Liver (tissue), 9 donors: ENCODE results near the gene TNIP1. TPM values are rescaled to one million over a fixed set of nuclear protein-coding genes. Genes with fewer than 3 reads are reported as not detected.

ENCODE experiments used
- DNase-seq: peaks from one replicate; pipeline ENCODE4 v3.0.0-alpha.2; 2017; ENCODE audit warnings: low spot score
- H3K27ac ChIP-seq, 2 donors: one replicate each; pipeline ENCODE4 v1.7.0; 2013; ENCODE audit warnings: inconsistent platforms in 2 of 2, low read length in 2 of 2, control low read depth in 1 of 2, low read depth in 1 of 2, mild to moderate bottlenecking in 1 of 2
- H3K27me3 ChIP-seq, 4 donors: one replicate each; pipeline versions ENCODE4 v1.6.1 to v1.7.0; 2013; ENCODE audit warnings: low read length in 3 of 4, inconsistent platforms in 1 of 4, mild to moderate bottlenecking in 1 of 4, moderate library complexity in 1 of 4; ENCODE audit not compliant: control insufficient read depth in 4 of 4, insufficient read depth in 4 of 4
- H3K36me3 ChIP-seq, 4 donors: one replicate each; pipeline versions ENCODE4 v1.6.1 to v1.7.0; 2013; ENCODE audit warnings: low read length in 3 of 4, mild to moderate bottlenecking in 3 of 4, low read depth in 1 of 4, moderate library complexity in 1 of 4; ENCODE audit not compliant: control insufficient read depth in 4 of 4, insufficient read depth in 3 of 4
- H3K4me1 ChIP-seq, 4 donors: one replicate each; pipeline versions ENCODE4 v1.6.1 to v1.7.0; 2013; ENCODE audit warnings: low read length in 3 of 4, mild to moderate bottlenecking in 3 of 4, moderate library complexity in 1 of 4; ENCODE audit not compliant: control insufficient read depth in 4 of 4, insufficient read depth in 4 of 4
- H3K4me3 ChIP-seq, 3 donors: one replicate each; pipeline versions ENCODE4 v1.6.1 to v1.7.0; 2013; ENCODE audit warnings: low read length in 3 of 3, control low read depth in 1 of 3, low read depth in 1 of 3, mild to moderate bottlenecking in 1 of 3
- H3K9ac ChIP-seq, 2 donors: one replicate each; pipeline ENCODE4 v1.7.0; 2013; ENCODE audit warnings: low read length in 2 of 2, mild to moderate bottlenecking in 2 of 2, moderate library complexity in 2 of 2, control low read depth in 1 of 2, low read depth in 1 of 2
- H3K9me3 ChIP-seq, 4 donors: one replicate each; pipeline versions ENCODE4 v1.6.1 to v1.7.0; 2013; ENCODE audit warnings: low read length in 3 of 4; ENCODE audit not compliant: control insufficient read depth in 4 of 4
- EGR1 ChIP-seq, 2 donors: IDR thresholded peaks; 2 replicates each; pipeline ENCODE4 v1.6.1; 2016 to 2018; ENCODE audit warnings: antibody characterized with exemption in 2 of 2, low read depth in 2 of 2
- FOXA1 ChIP-seq: IDR thresholded peaks from 2 replicates; pipeline ENCODE4 v1.6.1; 2016; ENCODE audit warnings: antibody characterized with exemption
- FOXA2 ChIP-seq: IDR thresholded peaks from 2 replicates; pipeline ENCODE4 v1.6.1; 2016; ENCODE audit warnings: antibody characterized with exemption
- GABPA ChIP-seq, 2 donors: IDR thresholded peaks in 1 of 2; conservative IDR thresholded peaks in 1 of 2; 2 replicates each; pipeline ENCODE4 v1.6.1; 2016; ENCODE audit warnings: antibody characterized with exemption in 2 of 2, mild to moderate bottlenecking in 1 of 2, moderate library complexity in 1 of 2
- HNF4A ChIP-seq, 2 donors: conservative IDR thresholded peaks; 2 replicates each; pipeline ENCODE4 v1.6.1; 2016; ENCODE audit warnings: antibody characterized with exemption in 2 of 2, mild to moderate bottlenecking in 2 of 2
- HNF4G ChIP-seq: IDR thresholded peaks from 2 replicates; pipeline ENCODE4 v1.6.1; 2016; ENCODE audit warnings: antibody characterized with exemption
- JUND ChIP-seq, 2 donors: IDR thresholded peaks; 2 replicates each; pipeline ENCODE4 v1.6.1; 2016; ENCODE audit warnings: antibody characterized with exemption in 2 of 2
- NR2F2 ChIP-seq: IDR thresholded peaks from 2 replicates; pipeline ENCODE4 v1.6.1; 2016; ENCODE audit warnings: antibody characterized with exemption
- RAD21 ChIP-seq, 2 donors: IDR thresholded peaks; 2 replicates each; pipeline ENCODE4 v1.6.1; 2016; ENCODE audit warnings: antibody characterized with exemption in 2 of 2, mild to moderate bottlenecking in 2 of 2
- RXRA ChIP-seq, 2 donors: IDR thresholded peaks; 2 replicates each; pipeline ENCODE4 v1.6.1; 2017 to 2018; ENCODE audit warnings: antibody characterized with exemption in 2 of 2, mild to moderate bottlenecking in 1 of 2
- TAF1 ChIP-seq: conservative IDR thresholded peaks from 2 replicates; pipeline ENCODE4 v1.6.1; 2016; ENCODE audit warnings: antibody characterized with exemption, mild to moderate bottlenecking
- YY1 ChIP-seq: IDR thresholded peaks from 2 replicates; pipeline ENCODE4 v1.6.1; 2016; ENCODE audit warnings: antibody characterized with exemption, mild to moderate bottlenecking
- WGBS: extraction: QIAGEN DNeasy Blood & Tissue Kit; methylation state at CpG from one replicate; pipeline ENCODE4 v1.1.7; 2013; 5-methylcytosine and 5-hydroxymethylcytosine counted together
- polyA plus RNA-seq, 2 donors: library from polyadenylated mRNA; stranded (reverse) in 1 of 2; unstranded in 1 of 2; fragments of 200-250 nt in 1 of 2; fragments of >200 nt in 1 of 2; fragmentation: Nextera tagmentation in 1 of 2; extraction: Ambion mirVana in 1 of 2; gene quantifications; one replicate each; pipeline versions ENCODE4 v1.2.1 to v1.2.3, GENCODE V29; 2013 to 2015
- total RNA-seq, 2 donors: library from RNA; depleted of rRNA; stranded (reverse); fragments of >200 nt; gene quantifications; one replicate each; pipeline ENCODE4 v1.2.3, GENCODE V29; 2014
- TF ChIP-seq, protein P1 (sequence below): IDR thresholded peaks from 2 replicates; pipeline ENCODE4 v1.6.1; 2016; ENCODE audit warnings: antibody characterized with exemption, mild to moderate bottlenecking
- TF ChIP-seq, protein P2 (sequence below): IDR thresholded peaks from 2 replicates; pipeline ENCODE4 v1.6.1; 2016; ENCODE audit warnings: antibody characterized with exemption
- TF ChIP-seq, protein P3 (sequence below): IDR thresholded peaks from 2 replicates; pipeline ENCODE4 v1.6.1; 2016; ENCODE audit warnings: antibody characterized with exemption
- donor health status: healthy.
- donor health status: healthy.
- donor health status: healthy.
- donor health status: healthy.
- donor health status: healthy.

The TNIP1 gene
- total and polyA plus RNA-seq, 4 donors: 33.2 to 101 (median 48.0) TPM

DNA sequence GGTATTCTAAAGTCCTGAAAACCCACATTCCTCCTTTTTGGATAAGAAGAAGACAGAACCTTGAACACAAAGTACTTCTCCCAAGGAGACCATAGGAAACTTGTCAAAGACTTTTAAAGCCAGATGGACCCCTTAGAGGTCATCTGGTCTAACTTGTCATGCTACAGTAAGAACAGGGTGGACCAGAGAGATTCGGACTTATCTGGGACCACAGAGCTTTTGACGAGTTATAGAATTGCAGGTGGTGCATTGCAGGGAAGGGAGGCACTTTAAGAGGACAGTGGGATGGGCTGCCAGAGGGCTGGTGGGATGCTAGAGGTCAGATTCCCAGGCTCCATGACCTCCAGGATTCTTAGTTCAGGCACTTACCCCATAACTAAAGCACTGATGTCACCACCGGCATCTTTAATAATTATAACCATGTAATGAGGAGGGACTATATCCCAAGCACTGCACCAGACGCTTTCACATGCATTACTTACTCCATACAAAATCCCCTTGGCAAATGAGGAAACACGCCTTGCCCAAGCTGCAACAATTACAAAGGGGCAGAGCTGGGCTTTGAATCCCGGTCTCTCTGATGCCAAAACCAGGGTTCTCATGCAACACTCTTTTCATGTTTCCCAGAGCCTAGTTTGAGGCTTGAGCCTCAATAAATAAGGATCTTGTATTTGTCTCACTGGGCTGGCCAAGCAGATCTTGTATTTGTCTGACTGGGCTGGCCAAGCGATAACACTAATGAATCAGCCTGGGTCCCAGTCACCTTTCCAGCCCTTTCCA is 73.2 kb downstream of the TNIP1 start:
- TF ChIP-seq YY1 (no peak), GABPA (IDR thresholded peaks at IDR 0.05 in 1 of 2, conservative IDR thresholded peaks at IDR 0.05 in 1 of 2) (no peak), FOXA2 (no peak), NR2F2 (no peak), HNF4A (conservative IDR thresholded peaks at IDR 0.05) (no peak), FOXA1 (no peak), JUND (IDR thresholded peaks at IDR 0.05) (no peak), RAD21 (IDR thresholded peaks at IDR 0.05) (no peak), HNF4G (no peak), EGR1 (IDR thresholded peaks at IDR 0.05; ENCODE audit: low read depth in 2 of 2) (no peak)
- TF ChIP-seq, protein P1, sequence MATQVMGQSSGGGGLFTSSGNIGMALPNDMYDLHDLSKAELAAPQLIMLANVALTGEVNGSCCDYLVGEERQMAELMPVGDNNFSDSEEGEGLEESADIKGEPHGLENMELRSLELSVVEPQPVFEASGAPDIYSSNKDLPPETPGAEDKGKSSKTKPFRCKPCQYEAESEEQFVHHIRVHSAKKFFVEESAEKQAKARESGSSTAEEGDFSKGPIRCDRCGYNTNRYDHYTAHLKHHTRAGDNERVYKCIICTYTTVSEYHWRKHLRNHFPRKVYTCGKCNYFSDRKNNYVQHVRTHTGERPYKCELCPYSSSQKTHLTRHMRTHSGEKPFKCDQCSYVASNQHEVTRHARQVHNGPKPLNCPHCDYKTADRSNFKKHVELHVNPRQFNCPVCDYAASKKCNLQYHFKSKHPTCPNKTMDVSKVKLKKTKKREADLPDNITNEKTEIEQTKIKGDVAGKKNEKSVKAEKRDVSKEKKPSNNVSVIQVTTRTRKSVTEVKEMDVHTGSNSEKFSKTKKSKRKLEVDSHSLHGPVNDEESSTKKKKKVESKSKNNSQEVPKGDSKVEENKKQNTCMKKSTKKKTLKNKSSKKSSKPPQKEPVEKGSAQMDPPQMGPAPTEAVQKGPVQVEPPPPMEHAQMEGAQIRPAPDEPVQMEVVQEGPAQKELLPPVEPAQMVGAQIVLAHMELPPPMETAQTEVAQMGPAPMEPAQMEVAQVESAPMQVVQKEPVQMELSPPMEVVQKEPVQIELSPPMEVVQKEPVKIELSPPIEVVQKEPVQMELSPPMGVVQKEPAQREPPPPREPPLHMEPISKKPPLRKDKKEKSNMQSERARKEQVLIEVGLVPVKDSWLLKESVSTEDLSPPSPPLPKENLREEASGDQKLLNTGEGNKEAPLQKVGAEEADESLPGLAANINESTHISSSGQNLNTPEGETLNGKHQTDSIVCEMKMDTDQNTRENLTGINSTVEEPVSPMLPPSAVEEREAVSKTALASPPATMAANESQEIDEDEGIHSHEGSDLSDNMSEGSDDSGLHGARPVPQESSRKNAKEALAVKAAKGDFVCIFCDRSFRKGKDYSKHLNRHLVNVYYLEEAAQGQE: no peak
- TF ChIP-seq, protein P2, sequence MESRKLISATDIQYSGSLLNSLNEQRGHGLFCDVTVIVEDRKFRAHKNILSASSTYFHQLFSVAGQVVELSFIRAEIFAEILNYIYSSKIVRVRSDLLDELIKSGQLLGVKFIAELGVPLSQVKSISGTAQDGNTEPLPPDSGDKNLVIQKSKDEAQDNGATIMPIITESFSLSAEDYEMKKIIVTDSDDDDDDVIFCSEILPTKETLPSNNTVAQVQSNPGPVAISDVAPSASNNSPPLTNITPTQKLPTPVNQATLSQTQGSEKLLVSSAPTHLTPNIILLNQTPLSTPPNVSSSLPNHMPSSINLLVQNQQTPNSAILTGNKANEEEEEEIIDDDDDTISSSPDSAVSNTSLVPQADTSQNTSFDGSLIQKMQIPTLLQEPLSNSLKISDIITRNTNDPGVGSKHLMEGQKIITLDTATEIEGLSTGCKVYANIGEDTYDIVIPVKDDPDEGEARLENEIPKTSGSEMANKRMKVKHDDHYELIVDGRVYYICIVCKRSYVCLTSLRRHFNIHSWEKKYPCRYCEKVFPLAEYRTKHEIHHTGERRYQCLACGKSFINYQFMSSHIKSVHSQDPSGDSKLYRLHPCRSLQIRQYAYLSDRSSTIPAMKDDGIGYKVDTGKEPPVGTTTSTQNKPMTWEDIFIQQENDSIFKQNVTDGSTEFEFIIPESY: no peak
- TF ChIP-seq, protein P3, sequence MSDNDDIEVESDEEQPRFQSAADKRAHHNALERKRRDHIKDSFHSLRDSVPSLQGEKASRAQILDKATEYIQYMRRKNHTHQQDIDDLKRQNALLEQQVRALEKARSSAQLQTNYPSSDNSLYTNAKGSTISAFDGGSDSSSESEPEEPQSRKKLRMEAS: no peak
- 84% methylated on average over 7 of the region's 7 CpGs for WGBS
- no peaks in the 10 kb centered on the region for H3K36me3 ChIP-seq
- no peak overlapping the region for H3K9ac ChIP-seq
- H3K4me3 ChIP-seq: no peak overlapping the region
- peaks cover 17 to 43% (median 27%) of the 10 kb centered on the region in 4 donors for H3K4me1 ChIP-seq
- peak overlapping the region; percentile 77 to 81 for H3K27ac ChIP-seq
- H3K27me3 ChIP-seq: no peaks in the 10 kb centered on the region
- no peak for DNase-seq
- no peaks in the 10 kb centered on the region for H3K9me3 ChIP-seq

DNA sequence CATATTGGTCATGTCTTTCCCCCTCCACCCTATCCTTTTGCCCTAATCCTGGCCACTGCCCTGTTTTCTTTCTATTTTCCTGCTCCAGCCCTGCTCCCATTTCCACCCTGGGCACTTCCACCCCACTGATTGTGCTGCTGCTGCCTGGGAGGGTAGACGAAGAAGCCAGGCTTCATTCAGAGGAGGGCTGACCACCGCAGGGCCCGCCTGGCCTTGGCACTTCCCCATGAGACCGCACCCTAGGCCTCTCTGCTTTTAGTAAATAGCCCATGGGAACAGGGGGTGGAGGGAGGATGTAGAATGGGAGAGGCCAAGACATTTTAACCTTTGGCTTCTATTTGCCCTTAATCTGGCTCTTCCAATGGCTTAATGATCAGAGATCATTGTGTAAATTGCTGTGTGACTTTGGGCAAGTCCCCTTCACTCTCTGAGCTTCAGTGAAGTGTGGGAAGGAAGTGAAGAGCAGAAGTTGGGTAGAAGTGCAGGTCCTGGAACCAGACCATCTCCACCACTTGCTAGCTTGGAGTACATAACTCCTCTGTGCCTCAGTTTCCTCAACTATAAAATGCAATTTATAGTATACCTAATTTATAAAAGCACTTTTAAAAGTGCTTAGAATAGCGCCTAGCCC is 74.0 kb downstream of the TNIP1 start:
- WGBS: 79% methylated on average over 5 of the region's 5 CpGs
- no peak overlapping the region for H3K4me3 ChIP-seq
- H3K9ac ChIP-seq: no peak overlapping the region
- no peaks in the 10 kb centered on the region for H3K27me3 ChIP-seq
- H3K27ac ChIP-seq: peak overlapping the region; percentile 77 to 81
- H3K9me3 ChIP-seq: no peaks in the 10 kb centered on the region
- H3K36me3 ChIP-seq: no peaks in the 10 kb centered on the region
- TF ChIP-seq TAF1: no peak
- no peak for TF ChIP-seq GABPA (IDR thresholded peaks at IDR 0.05 in 1 of 2, conservative IDR thresholded peaks at IDR 0.05 in 1 of 2)
- peak; percentile 89 for TF ChIP-seq NR2F2
- no peak for TF ChIP-seq RXRA (IDR thresholded peaks at IDR 0.05)
- H3K4me1 ChIP-seq: peaks cover 17 to 44% (median 29%) of the 10 kb centered on the region in 4 donors
- DNase-seq: no peak
